Neural crest cell (in vitro differentiated cells): ENCODE data around the gene TLL1. TPM values are rescaled to one million over a fixed set of nuclear protein-coding genes. Genes with fewer than 3 reads are reported as not detected.

Experiments
- DNase-seq: peaks from one replicate; pipeline ENCODE4 v3.0.0; 2021; ENCODE audit warnings: low read depth, mixed read lengths, low spot score
- H3K27ac Mint-ChIP-seq: one replicate; pipeline ENCODE4 v1.8.0; 2021; ENCODE audit warnings: mild to moderate bottlenecking, mixed read lengths; ENCODE audit not compliant: unreplicated experiment
- H3K27me3 Mint-ChIP-seq: 2 replicates; pipeline ENCODE4 v1.8.0; 2021; ENCODE audit warnings: low read depth, mild to moderate bottlenecking, mixed read lengths
- H3K36me3 Mint-ChIP-seq: 2 replicates; pipeline ENCODE4 v1.8.0; 2021; ENCODE audit warnings: low read depth, mild to moderate bottlenecking, mixed read lengths
- H3K4me1 Mint-ChIP-seq: 2 replicates; pipeline ENCODE4 v1.8.0; 2021; ENCODE audit warnings: mixed read lengths
- H3K4me3 Mint-ChIP-seq: one replicate; pipeline ENCODE4 v1.8.0; 2021; ENCODE audit warnings: mild to moderate bottlenecking, mixed read lengths
- H3K9me3 Mint-ChIP-seq: 2 replicates; pipeline ENCODE4 v1.8.0; 2021; ENCODE audit warnings: mixed read lengths
- CTCF ChIP-seq: fragments of 200-600 bp; sonication (generic); conservative IDR thresholded peaks from 2 replicates; pipeline ENCODE4 v1.5.0; 2021; ENCODE audit warnings: antibody characterized with exemption, mild to moderate bottlenecking
- total RNA-seq: library from RNA; stranded (reverse); gene quantifications from 2 replicates; pipeline ENCODE4 v1.2.1, GENCODE V29; 2021

Gene TLL1
- total RNA-seq, 1 donor from 2014 or later, result 2.2 TPM

GRCh38 chr4:166043801-166044200 is 170.8 kb downstream of the TLL1 start:
- TF ChIP-seq CTCF, result no peak

GRCh38 chr4:166044871-166045270 is 171.8 kb downstream of the TLL1 start:
- no peak for TF ChIP-seq CTCF
- H3K4me1 Mint-ChIP-seq, result peaks cover 3% of the 10 kb centered on the region
- no peak for DNase-seq
- H3K36me3 Mint-ChIP-seq, result no peaks in the 10 kb centered on the region
- H3K27ac Mint-ChIP-seq, result no peak overlapping the region
- no peak overlapping the region for H3K4me3 Mint-ChIP-seq
- no peaks in the 10 kb centered on the region for H3K9me3 Mint-ChIP-seq
- H3K27me3 Mint-ChIP-seq, result no peaks in the 10 kb centered on the region

More at GRCh38 chr4:166043801-166044200, 170.8 kb downstream of the TLL1 start:
- H3K4me1 Mint-ChIP-seq, result peaks cover 3% of the 10 kb centered on the region
- no peaks in the 10 kb centered on the region for H3K9me3 Mint-ChIP-seq
- no peak for DNase-seq
- H3K4me3 Mint-ChIP-seq, result no peak overlapping the region
- H3K36me3 Mint-ChIP-seq, result no peaks in the 10 kb centered on the region
- no peaks in the 10 kb centered on the region for H3K27me3 Mint-ChIP-seq
- H3K27ac Mint-ChIP-seq, result no peak overlapping the region

- TF ChIP-seq CTCF, result no peak
- H3K27ac Mint-ChIP-seq, result no peak overlapping the region
- DNase-seq, result no peak
- peaks cover 3% of the 10 kb centered on the region for H3K4me1 Mint-ChIP-seq
- H3K9me3 Mint-ChIP-seq, result no peaks in the 10 kb centered on the region
- H3K36me3 Mint-ChIP-seq, result no peaks in the 10 kb centered on the region
- H3K4me3 Mint-ChIP-seq, result no peak overlapping the region
- H3K27me3 Mint-ChIP-seq, result no peaks in the 10 kb centered on the region
Observed at GRCh38 chr4:166045457-166045856, 172.4 kb downstream of the TLL1 start.

- peaks cover 2% of the 10 kb centered on the region for H3K27me3 Mint-ChIP-seq
- no peak for DNase-seq
- H3K4me1 Mint-ChIP-seq, result no peaks in the 10 kb centered on the region
- no peaks in the 10 kb centered on the region for H3K36me3 Mint-ChIP-seq
- H3K9me3 Mint-ChIP-seq, result no peaks in the 10 kb centered on the region
- no peak overlapping the region for H3K27ac Mint-ChIP-seq
- TF ChIP-seq CTCF, result no peak
- no peak overlapping the region for H3K4me3 Mint-ChIP-seq
Observed at GRCh38 chr4:166049036-166049435, 176.0 kb downstream of the TLL1 start.

GRCh38 chr4:166064721-166065120 is 191.7 kb downstream of the TLL1 start:
- Mint-ChIP-seq H3K36me3 (no peaks in the 10 kb centered on the region), H3K4me3 (no peak overlapping the region), H3K4me1 (no peaks in the 10 kb centered on the region), H3K27me3 (no peaks in the 10 kb centered on the region), H3K27ac (no peak overlapping the region), H3K9me3 (peaks cover 2% of the 10 kb centered on the region)
- TF ChIP-seq CTCF, result no peak
- no peak for DNase-seq

- no peak overlapping the region for H3K27ac Mint-ChIP-seq
- no peak for DNase-seq
- H3K27me3 Mint-ChIP-seq, result no peaks in the 10 kb centered on the region
- no peaks in the 10 kb centered on the region for H3K36me3 Mint-ChIP-seq
- no peak for TF ChIP-seq CTCF
- H3K4me3 Mint-ChIP-seq, result no peak overlapping the region
- no peaks in the 10 kb centered on the region for H3K4me1 Mint-ChIP-seq
- peaks cover 2% of the 10 kb centered on the region for H3K9me3 Mint-ChIP-seq
Observed at GRCh38 chr4:166065324-166065723, 192.3 kb downstream of the TLL1 start.
